Suppressor macrophage treated with lipopolysaccharide for 1 hour (primary cell): Measurements from ENCODE around the gene AHNAK2.

Experiments
- DNase-seq, 3 donors: peaks; one replicate each; pipeline ENCODE4 v3.0.0-alpha.2; 2020 to 2022

Gene AHNAK2

GRCh38 chr14:105011312-105011990 lies 33.3 kb upstream of the AHNAK2 start:
- no peak for DNase-seq

DNA sequence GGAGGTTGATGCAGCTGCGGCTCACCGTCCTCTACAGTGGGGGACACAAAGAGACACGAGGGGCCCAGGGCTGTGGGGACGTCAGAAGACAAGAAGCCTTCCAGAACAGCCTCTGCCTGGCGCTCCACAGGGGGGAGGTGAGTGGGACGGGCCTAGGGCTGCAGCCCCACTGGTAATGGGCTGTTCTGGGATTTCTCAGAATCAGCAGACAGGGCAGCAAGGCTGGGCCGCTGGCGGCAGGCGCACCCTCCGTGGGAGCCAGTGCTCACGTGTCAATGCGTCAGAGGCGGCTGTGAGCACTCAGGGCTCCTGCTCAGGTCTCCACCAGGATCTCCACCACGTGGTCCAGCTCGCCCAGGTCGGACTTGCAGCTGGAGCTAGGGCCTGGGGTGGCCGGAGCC lies 32.7 kb upstream of the AHNAK2 start:
- DNase-seq, result no peak

DNA sequence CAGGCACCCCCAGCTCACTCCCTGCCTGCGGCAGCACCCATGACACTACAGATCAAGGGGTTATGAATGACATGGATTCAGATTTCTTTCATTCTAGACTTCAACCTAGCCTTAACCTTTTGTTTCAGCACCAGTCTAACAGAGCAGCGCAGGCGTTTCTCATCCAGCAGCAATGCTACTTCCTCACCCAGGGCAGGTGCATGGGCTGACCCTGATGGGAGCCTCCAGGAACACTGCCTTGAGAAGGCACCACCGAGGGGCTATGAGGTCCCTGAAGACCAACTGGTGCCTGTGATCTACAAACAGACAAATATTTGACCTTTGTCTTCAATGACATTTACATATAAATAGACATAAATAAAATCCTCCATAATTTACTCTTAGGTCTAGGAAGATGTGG lies 31.9 kb upstream of the AHNAK2 start:
- DNase-seq, result no peak

- no peak for DNase-seq
Observed at GRCh38 chr14:105007593-105008264, 29.6 kb upstream of the AHNAK2 start.

DNA sequence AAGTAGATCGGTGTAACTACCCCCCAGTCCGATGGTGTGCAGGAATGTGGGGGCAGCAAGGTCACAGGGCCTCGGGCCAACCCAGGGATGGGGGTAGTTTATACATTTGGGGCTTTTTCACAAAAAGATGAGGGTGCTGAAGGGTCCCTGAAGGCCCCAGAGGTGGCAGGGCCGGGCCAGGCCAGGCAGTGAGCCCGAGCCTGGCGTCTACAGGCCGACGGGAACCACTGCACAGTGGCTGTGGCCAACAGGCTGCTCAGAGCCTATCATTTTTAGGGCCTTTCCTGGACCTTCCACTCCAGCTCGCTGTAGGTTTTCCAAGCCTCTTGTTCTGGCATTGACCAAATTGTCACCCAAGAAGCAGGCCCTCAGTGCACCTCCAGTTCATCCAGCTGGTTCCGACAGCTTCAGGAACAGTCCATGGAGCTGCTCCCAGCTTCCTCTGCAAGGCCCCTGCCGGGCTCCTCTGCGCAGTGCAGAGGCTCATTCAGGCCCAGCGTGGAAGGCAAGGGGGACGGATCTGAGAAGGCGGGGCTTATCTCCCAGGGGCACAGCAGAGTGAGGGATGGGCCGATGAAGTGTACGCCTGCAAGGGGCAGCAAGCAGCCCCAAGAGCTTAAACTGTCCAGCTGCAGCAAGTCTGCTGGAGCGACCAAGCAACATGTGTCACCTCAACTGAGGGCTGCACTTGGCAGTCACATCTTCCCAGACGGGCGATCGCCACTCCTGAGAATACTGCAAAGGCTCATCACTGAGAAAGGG lies 28.8 kb upstream of the AHNAK2 start:
- DNase-seq, result no peak

- DNase-seq, result no peak
Observed at GRCh38 chr14:105005929-105006830, 28.0 kb upstream of the AHNAK2 start.

GRCh38 chr14:105005329-105005928 lies 27.3 kb upstream of the AHNAK2 start:
- no peak for DNase-seq

GRCh38 chr14:104999361-104999760 lies 21.2 kb upstream of the AHNAK2 start:
- DNase-seq, result no peak

DNA sequence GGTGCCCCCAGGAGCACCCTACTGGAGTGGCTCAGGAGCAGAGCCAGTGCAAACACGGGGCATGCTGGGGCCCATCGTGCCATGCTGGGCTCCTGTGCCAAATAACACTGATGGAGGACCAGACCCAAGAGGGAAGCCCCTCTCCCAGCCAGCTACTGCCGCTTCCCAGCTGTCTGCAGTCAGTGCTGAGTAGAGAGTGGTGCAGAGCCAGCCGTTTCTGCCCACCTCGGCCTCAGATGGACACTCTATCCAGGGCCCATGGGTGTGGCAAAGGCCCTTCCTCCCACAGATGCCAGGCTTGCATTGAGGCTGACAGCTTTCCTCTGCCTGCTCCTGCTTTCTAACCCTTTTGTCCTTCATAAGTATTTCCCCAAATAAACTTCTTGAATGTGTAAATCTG lies 20.6 kb upstream of the AHNAK2 start:
- DNase-seq, result no peak

- no peak for DNase-seq
Observed at GRCh38 chr14:104996483-104996882, 18.3 kb upstream of the AHNAK2 start.

DNA sequence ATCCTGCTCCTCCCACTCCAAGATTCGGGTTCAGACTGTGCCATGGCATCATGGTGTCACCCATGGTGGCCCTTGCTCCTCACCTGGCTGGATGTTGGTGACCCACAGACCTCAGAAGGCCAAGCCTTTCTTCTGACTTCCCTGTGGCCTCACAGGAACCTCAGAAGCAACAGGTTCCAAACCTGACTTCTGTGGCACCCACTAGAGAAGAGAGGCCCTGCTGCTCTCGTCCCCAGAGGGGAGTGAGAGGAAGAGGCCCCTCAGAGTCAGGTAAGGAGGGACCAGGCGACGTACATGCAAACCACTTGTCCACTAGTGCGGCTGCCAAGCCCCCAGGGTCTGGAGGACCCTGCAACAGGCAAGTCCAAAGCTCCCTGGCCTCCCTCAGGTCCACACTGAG lies 17.9 kb upstream of the AHNAK2 start:
- DNase-seq, result no peak

DNA sequence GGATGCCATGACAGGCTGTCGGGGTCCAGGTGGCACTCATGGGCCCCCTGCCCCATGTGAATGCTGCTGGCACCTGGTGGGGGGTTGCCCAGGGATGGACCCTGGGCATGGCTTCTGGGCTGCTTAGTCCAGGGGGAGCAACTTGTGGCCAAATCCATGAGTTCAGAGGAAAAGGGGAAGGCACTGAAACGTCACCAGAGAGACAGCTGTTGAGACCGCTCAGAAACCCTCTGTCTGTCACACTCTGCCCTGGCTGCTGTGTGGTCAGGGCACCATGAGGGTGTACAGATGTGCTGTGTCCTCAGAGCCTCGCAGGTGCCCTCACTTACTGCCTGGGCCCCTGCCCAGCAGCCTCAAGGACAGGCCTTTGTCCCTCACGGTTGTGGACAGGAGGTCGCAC lies 16.8 kb upstream of the AHNAK2 start:
- no peak for DNase-seq

- DNase-seq, result no peak
Observed at GRCh38 chr14:104993808-104994591, 15.8 kb upstream of the AHNAK2 start.

GRCh38 chr14:104993306-104993705 lies 15.1 kb upstream of the AHNAK2 start:
- no peak for DNase-seq

- DNase-seq, result no peak
Observed at GRCh38 chr14:104992501-104992900, 14.3 kb upstream of the AHNAK2 start.

- no peak for DNase-seq
Observed at GRCh38 chr14:104991896-104992230, 13.7 kb upstream of the AHNAK2 start.

DNA sequence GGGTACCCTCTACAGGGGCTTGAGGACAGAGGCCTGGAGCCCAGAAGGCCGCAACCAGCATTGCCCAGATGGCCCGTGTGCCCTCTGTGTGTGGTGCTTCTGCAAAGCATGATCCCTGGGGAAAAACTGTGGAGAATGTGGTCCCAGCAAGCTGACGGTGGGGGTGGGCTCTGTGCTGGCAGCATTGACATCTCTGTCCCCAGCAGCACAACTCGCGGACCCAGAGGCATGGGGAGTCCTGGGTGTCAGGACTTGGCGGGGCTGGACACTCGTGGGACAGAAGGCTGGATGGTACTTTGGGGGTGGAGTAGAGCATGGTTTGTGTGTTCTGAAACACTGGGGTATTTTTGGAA lies 11.8 kb upstream of the AHNAK2 start:
- no peak for DNase-seq

DNA sequence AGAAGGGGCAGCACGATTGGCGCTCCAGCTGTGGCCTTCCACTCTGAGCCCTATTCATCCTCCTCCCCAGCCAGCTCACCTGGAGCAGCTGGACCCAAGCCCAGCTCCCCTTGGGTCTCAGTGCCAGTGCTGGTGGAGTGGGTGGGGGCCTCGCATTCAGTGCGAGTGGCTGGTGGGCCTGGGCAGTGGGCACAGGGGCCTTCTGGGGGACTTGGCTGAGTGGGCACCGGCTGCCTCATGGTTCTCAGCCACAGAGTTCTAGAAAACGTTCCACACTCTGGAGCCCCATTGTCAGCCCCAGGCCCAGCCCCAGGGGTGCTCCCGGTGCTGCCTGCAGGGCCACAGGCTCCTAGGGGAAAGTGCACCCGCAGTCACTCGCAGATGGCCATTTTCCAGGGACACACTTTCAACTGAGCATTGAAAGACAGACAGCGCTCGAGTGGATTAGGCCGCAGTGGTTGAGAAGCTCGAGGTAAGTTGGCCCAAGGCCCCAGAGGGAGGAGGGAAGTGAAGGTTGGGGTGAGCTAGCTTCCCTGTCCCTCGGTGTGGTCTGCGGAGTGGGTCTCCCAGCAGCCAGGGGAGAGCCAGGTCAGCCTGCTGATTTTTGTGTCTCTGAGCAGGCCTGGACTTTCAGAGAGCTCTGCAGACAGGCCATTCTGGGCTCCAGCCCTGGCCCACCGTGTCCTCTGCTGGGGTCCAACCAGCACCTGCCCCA lies 11.2 kb upstream of the AHNAK2 start:
- DNase-seq, result no peak

- DNase-seq, result no peak
Observed at GRCh38 chr14:104986487-104987164, 8.5 kb upstream of the AHNAK2 start.

DNA sequence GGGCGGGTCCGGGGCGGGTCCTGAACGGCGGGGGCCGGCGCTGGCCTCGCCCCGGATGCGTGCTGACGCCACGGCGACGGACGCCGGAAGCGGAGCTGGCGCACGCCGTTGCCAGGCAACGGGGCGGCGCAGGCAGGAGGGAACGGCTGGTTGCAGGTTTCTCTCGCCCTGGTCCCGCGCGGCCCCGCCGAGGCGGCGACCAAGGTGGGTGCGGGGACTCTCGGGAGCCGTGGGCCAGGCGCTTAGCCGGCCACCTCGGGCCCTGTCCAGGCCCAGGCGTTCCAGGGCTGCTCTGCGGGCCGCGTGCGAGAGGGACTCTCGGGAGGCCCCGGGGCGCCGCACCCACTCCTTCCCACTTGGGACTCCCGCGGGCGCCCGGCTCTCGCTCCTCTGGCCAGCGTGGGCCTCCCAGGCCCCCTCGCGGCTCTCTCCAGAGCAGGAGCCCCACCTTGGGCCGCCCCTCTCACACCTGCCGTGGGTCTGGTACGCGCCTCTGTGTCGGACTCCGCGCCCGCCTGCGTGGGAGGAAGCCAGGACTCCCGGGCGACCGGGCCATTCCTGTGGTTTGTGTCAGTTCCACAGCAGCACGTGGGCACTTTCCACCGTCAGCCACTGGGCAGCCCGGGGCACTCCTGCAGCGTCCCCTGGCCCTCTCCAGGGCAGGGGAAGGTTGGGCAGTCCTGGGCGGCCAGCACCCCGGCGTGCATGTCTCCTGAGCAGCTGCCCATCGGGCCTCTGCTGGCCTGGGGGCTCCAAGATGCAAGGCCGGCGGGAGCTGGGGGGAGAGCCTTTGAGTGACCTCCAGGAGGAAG lies 7.7 kb upstream of the AHNAK2 start, which contains the start of gene CLBA1:
Gene CLBA1 (plus strand): TSS at position 114 of the 812 bp plus-strand sequence. CDS start 644 bp downstream, at position 758.
- peak; percentile 93 to 98 (median 97) for DNase-seq
